CD4-positive, alpha-beta T cell treated with Interleukin-21 for 1 hour (primary cell): ENCODE data around the gene ZNF444.

Experiments
- DNase-seq: peaks from one replicate; pipeline ENCODE4 v3.0.0-alpha.2; 2020

The ZNF444 gene

DNA sequence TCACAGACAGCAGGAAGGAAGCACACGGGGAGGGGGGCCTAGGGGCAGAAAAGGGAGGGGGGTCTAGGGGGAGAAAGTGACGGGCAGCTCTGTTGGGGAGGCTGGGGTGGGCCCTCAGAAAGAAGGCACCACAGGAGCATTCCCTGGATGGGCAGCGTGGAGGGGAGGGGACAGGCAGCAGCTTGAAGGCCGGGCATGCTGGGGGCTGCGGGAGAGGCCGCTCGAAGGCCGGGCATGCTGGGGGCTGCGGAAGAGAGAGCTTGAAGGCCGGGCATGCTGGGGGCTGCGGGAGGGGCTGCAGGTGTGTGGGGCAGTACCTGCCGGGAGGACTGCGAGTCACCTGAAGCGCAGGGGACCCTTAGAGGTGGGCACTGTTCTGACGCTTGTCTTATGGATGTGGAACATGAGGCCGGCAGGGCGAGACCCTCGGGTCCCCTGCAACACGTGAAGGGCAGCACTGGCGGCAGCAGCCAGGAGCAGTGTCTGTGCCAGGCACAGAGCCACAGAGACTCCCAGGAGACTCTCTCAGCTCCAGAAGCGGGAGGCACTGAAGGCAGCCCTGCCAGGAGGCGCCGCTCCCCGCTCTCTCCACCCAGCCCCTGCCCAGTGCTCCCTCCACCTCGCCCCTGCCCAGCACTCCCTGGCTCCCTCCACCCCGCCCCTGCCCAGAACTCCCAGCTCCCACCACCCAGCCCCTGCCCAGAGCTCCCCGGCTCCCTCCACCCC is 33.3 kb upstream of the ZNF444 start:
- DNase-seq, result no peak

DNA sequence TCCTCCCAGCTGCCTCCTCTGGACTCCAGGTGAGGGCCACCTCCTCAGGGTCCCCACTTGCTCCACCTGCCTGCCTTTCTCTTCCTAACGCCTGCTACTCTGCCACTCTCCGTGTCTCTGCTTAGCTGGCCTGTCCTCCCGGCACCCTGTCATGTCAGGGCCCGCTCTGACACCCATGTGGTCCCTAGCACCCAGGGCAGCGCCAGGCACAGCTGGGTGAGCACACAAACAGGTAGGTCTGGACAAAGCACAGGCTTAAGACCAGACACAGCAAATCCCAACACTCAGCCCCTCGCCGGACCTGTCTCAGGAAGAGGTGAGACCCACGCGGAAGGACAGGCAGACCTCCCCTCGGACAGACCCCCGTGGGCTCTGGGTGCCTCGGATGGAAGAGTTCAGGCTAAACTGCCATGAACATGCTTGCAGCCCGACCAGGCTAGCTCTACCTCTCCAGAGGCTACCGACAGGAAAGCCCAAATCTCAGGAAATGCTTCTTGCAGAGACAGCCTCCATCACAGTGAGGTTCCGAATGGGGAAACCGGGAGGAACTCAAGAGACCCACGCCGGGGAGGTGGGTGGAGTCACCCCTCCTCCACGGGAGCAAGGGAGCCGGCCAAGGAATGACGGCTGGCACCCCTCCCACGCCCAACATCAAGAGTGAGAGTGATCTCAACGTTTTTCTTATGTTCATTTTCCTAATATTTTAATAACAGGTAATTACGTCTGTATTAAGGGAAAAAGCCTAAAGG is 32.5 kb upstream of the ZNF444 start:
- DNase-seq, result no peak

DNA sequence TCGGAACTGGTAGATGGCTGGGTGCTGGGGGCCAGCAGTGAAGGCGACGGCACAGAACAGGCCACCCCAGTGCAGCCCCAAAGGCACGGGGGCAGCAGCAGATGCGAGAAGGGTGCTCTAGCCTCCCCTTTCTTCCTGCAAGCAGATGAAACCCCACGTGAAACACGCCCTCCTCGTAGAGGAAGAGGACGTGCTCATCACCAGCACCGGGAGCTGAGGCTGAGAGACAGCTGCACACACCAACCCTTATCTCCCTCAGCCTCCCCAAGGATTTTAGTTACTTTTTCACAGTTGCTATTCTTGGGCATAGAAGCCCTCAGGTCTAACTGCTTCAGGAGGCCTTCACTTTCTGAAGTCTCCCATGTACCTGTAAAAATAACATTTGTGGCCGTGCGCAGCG is 31.9 kb upstream of the ZNF444 start:
- DNase-seq, result no peak

DNA sequence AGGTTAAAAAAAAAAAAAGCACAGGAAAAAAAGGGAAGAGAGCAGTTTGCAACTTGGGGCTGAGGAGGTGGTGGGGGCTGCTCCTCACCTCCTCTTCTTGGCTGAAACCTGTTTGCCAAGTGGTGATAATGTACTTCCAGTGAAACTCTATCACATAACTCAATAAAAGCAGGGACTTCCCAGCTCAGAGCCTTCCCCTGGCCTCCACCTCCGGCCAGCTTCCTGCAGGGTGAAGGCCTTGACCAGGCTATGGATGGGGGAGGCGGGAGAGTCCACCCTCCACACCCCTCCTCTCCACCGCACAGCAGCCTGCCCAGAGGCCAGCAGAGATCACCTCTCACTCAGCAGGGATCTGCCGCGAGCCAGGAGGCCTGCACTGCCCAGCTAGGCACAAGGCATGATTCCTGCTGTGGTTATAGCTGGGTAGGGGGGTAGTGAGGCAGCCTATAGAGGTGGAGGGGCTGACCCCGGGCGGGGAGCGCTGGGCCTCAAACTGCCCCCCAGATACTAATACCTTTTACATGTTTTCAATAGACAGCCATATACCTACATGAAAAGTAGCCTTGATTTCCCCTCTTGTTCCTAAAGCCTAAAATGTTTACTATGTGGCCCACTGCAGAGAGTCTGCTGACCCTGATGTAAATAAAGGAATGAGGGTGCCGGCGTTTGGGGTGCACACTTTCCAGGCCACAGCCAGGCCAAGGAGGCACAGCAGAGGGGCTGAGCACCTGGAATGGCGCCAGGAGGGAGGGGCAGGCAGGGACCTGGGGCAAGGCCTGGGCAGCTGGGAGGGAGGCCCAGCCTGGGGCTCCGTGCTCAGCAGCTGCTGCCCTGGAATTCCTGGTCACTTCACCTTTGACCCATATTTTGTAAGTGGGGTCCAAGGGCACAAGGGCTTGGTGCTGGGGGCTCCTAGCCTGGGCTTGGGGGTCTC is 30.3 kb upstream of the ZNF444 start:
- DNase-seq, result no peak

DNA sequence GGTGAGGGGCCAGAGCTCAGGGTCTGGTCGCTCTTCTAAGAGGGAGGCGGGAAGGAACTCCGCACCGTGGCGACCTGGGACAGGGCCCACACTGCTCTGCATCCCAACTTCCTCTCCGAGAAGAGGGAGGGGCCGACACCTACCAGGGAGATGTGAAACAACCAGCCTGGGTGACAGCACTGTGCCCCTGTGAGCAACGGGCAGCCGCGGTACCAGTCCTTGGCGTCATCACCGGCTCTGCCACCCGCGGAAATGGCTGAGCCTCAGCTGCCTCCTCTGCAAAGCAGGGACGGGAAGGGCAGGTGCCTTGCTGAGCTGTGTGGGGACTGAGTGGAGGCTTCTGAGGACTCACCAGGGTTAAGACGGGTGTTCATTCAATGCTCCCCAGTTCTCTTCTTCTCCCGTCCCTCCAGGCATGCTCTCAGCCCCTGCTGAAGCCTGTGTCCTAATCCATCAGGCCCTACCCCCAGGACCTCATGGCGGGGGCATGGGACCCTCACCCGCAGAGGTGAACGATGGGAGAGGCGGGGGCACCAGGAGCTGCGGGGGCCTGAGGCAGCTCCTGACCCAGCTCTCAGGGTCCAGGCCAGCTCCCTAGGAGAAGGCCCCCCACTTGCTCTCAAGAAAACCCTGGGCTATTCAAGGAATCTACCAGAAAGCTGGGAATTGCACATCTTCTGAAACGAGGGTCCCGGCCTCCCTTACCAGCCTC is 29.3 kb upstream of the ZNF444 start:
- peak; percentile 39 for DNase-seq

DNA sequence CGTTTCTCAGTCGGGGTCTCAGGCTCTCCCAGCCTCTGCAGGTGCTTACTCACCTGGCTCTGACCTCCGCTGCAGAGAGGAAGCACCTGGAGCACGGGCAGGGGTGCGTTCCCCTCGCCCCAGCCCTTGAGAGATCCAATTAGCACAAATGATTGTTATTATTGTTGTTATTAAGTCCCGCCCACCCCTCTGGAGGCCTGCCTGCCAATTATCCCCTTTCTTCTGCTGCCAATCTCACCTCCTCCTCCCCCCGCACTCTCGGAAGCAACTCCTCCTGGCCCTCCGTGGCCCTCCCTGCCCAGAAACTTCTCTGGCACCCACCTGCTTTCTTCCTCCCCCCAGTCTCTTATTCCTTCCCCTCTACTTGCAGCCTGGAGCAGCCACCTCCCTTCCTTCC is 28.8 kb upstream of the ZNF444 start:
- no peak for DNase-seq

DNA sequence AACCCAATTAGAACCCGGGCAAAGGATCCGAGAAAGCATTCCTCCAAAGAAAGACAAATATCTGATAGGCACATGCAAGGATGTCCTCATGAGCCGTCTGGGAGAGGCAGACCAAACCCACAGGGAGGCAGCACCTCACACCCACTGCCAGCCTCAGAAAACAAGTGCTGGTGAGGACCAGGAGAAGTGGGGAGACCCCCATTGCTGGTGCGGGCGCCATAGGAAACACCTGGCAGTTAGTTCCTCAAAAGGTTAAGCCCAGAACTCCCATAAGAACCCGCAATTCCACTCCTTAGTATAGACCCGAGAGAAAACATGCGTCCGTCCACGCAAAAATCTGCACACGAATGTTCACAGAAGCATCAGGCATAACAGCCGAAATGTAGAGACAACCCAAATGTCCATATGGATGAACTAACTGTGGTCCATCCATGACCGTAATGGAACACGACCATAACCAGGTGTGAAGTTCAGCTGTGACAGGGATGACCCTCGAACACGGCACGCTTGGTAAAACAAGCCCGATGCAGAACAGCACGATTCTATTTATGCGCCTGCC is 27.9 kb upstream of the ZNF444 start:
- DNase-seq, result no peak

DNA sequence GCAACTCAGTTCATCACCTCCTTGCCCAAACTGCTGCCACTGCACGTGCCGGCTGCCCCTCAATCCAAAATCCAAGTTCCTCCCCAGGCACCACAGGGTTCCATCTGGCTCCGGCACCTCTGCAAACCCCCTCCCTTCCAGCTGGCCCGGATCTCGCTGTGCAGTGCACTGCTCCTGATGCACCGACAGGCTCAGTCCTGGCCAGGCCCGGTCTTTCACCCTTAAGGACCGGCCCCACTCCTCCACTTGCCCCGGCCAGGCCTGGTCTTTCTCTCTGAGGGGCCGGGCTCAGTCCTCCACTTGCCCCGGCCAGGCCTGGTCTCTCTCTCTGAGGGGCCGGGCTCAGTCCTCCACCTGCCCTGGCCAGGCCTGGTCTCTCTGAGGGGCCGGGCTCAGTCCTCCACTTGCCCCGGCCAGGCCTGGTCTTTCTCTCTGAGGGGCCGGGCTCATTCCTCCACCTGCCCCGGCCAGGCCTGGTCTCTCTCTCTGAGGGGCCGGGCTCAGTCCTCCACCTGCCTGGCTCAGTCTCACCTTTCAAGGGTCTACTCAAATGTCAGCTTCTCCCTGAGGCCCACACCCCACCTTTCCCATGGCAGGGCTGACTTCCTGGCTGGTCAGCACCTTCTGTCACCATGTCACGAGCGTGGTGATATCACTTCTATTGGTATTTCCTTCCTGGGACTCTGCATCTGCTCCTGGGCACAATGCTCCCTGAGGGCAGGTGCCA is 26.9 kb upstream of the ZNF444 start:
- DNase-seq, result no peak

DNA sequence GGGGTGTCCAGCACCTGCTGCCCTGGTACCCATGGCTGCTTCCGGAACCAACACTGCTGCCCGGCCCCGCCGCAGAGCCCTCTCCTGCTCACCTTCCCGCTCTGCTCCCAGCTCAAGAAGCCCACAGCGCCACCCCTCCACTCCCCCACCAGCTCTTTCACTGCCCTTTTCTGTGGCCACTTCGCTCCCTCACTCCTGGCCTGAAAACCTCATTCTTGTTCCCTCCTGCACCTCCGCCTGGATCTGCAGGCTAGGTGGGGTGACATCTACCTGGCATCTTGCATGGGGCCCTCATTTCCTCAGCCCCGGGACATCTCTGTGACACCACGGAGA is 26.3 kb upstream of the ZNF444 start:
- DNase-seq, result no peak

DNA sequence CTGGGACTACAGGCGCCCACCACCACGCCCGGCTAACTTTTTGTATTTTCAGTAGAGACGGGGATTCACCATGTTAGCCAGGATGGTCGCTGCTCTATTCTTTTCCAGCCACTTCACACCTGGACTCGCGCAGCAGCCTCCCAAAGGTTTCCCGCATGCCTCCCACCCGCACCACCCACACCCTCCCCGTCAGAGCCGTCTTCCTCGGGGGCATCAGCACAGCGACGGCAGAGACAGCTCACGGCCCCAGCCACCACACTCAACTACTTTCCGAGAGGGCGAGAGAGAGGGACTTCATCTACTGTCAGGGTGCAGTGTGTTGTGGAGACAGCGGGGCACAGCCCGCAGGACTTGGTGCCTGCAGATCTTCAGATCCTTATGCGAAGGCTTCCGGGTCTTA is 25.6 kb upstream of the ZNF444 start:
- DNase-seq, result no peak

DNA sequence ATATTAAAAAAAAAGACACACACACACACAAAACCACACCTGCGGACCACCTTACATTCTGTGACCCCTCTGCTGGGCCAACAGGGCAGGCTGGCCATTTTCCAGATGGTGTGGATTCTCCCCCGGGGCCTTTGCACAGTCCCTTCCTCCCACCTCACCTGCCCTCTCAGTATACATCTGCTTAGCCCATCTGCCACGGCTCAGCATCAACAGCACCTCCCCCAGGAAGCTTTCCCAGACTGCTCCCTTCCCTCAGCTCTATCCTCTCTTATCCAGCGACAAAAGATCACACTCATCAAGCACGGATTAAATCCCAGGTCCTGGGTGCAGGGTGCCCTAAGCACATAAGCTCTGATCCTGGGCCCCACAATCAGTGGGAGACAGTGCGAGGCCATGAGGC is 24.5 kb upstream of the ZNF444 start:
- no peak for DNase-seq

DNA sequence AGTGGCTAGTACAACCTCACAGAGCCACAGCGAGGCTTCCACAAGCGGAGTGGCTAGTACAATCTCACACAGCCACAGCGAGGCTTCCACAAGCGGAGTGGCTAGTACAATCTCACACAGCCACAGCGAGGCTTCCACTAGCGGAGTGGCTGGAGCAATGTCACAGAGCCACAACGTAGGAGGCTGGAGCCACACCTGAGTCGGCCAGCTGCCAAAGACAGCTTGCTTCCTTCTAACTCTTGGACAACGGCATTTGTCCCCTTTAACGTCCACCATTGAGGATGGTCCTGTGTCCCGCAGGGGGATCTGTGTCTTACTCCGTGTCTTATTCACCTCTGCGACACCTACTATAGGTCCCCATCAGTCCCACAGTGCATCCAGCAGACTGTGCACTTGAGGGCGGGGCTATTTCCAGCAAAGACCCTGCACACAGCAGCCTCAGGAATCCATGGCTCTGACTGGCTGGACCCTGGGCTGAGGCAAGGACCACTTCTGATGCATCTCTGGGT is 23.7 kb upstream of the ZNF444 start:
- no peak for DNase-seq

DNA sequence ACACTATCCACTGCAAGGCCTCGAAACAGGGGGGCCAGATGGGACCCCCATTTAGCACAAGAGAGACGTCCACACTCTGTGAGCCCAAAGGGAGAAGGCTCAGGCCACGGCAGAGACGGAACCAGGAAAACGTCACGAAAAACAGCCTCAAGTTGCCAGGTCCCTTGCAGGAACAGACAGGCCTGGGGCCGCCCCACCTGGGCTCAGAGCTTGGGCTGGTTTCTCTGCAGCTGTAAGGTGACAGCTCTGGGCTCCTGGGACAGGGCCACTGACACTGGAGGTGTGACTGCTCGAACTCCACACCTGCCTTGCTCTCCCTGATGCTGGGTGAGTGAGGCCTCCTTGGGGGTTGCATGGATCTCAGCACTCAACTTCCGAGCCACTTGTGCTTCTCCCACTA is 23.2 kb upstream of the ZNF444 start:
- no peak for DNase-seq

DNA sequence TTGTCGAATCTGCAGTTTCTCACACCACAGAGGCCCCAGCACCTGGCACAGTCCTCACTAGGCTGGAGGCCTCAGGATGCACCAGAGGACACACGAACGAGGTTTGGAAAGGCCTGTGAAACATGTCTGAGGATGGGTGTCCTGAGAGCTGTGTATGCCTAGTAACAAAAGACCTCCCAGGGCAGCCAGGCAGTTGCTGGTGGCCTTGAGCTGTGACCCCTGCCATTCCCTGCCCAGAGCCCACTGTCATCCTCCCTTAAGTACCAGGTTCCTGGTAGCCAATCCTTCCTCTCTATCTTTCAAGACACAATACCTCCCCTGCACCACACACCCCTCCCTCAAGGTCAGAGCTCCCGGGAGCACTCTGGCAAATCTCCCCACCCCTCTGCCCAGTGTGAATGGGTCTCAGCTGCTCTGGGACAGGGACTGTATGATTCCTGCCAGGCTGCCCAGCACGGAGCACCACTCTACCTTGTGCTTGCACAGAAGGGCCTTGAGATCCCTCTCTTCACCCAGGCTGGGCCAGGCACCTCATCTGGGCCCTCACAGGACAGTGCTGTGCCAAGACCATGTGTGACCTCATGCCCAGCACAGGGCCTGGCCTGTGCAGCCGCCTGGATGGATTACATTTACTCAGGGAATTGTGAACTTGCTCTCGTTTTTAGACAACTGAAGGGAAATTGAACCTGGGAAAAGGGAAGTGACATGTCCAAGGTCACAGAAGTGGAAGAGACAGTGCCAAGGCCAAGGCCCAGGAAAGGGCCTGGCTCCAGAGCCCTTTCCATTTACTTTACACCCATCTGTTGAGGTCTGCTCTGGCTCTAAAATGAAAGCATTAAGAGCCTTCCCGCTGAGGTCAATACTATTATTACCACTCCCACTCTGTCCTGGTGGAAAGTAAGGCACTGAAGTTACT is 22.2 kb upstream of the ZNF444 start:
- DNase-seq, result no peak

DNA sequence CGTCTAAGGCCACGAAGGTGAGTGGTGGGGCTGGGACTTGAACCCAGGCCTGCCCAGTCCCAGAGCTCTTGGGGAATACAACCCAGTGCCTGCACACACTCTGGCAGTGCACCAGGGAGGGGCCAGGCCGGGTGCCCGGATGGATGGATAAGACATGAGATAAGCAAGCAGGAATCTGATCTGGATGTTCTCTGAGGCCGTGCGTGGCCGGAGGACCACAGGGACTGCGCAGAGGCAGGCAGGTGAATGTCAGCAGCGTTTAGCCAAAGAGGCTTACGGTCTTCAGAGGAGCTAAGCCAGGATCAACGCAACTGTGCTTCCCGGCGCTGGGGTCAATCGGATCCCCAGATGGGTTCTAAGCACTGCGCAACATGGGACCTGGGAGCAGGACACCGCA is 21.5 kb upstream of the ZNF444 start:
- DNase-seq, result no peak

DNA sequence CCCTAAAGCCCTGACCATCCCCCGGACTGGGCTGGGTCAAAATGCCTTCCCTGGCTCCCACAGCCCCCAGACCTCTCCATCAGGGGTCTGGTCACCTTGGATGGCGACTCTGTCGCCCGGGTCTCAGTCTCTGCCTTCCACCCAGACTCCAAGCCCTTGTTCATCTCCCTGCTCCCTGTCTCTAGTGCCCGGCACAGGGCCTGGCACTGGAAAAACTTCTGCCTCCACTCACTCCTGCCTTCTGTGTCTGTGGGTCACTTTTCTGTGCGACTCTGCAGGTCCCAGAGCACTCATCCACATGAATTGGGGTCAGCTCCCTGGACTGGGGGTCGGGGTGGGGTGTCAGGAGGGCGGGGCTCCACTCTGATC is 21.1 kb upstream of the ZNF444 start:
- DNase-seq, result no peak

DNA sequence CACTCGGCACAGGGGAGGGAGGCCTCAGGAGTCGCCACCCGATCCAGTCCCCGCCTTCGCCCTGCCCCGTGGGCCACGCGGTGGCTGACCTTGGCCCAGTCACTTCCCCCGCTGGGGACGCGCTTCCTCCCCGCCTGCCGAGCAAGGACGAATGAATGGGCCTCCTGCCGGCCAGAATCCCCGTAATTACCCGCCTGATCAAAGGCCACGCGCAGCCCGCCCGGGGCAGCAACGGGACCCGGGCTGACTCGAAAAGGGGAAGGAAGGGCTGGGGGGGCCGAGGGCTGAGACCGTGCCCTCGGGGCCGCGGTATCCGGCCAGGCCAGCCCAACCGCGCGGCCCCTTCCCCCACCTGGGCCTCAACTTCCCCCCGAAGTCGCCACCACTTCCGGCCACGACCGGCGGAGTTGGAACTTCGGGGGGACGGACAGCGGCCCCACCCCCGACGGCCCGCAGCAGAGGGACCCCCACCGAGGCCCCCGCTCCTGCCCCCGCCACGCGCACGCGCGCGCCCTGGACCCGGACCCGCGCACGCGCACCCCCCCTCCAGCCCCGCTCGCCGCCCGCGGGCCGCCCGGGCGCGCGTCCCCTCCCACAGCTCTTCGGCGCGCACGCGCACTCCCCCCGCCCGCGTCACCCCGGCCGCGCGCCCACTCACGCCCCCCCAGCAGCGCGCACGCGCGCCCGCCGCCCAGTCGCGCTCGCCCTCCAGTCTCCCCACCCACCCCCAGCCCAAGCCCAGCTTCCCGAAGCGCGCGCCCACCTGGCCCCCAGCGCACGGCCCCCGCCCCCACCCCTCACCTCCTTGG is 20.5 kb upstream of the ZNF444 start:
- peak; percentile 85 for DNase-seq

DNA sequence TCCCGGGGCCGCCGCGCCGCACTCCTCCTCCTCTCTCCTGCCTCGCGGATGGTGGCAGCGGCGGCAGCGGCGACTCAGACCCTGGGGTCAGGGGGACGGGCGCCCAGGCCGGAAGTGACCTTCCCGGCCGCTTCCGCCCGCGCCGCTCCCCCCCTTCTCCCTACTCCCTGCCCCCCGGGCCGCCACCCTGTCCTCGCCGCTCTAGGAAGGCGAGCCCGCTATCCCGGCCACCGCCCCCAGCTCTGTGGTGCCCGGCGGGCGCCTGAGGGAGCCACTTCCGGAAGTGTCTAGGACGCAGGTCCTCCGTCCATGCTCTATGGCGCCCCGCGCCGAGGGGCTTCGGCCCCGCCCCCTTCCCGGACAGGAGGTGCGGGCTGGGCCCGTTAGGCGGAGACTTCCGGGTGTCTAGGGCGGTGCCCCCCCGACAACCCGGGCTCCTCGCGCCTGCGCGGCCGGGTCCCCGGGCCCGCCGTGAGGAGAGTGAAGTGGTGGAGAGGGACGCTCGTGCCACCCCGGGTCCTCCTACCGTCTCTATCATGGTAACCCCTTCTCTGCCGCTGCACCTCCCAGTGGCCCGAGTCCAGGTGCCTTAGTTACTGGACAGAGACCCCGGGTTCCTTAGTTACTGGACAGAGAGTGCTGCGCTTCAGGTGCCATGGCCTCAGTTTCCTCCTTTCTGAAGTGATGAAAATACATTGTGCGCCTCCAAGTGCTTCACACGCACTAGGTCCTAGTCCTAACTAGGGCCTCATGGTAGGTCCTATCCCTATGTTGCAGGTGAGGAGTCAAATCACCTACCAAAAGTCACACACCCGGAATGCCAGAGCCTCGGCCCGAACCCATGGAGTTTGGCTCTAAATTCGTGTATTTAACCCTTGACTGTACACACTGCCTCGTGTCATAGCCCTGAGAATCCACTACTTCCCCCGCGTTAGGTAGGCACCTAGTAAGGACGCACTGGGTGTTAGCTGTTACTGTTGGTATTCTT is 19.6 kb upstream of the ZNF444 start, which contains the start of gene ZNF787:
Gene ZNF787 (minus strand): TSS at position 116 of the 988 bp plus-strand sequence. CDS start 18,078 bp downstream, outside the sequence.
- peak; percentile 98 for DNase-seq
